Hepatocyte (in vitro differentiated cells): ENCODE results near the gene ZAP70. TPM values are rescaled to one million over a fixed set of nuclear protein-coding genes. Genes with fewer than 3 reads are reported as not detected.

Experiments used
- DNase-seq: peaks from one replicate; pipeline ENCODE4 v3.0.0-alpha.2; 2016; ENCODE audit warnings: low spot score
- H2AFZ ChIP-seq: fragments of 200-600 bp; sonication (generic); 2 replicates; pipeline ENCODE4 v1.6.0; 2016; ENCODE audit warnings: antibody characterized with exemption, mild to moderate bottlenecking
- H3K27ac ChIP-seq: fragments of 200-600 bp; sonication (generic); 2 replicates; pipeline ENCODE4 v1.5.1; 2016; ENCODE audit warnings: mild to moderate bottlenecking
- H3K27me3 ChIP-seq: fragments of 200-600 bp; sonication (generic); 2 replicates; pipeline ENCODE4 v1.6.1; 2016
- H3K36me3 ChIP-seq: fragments of 200-600 bp; sonication (generic); replicated peaks from 2 replicates; pipeline ENCODE4 v1.5.1; 2016; ENCODE audit warnings: low read depth; ENCODE audit not compliant: insufficient read depth
- H3K4me1 ChIP-seq: fragments of 200-600 bp; sonication (generic); 2 replicates; pipeline ENCODE4 v1.5.1; 2016; ENCODE audit warnings: mild to moderate bottlenecking, moderate library complexity; ENCODE audit not compliant: insufficient read depth
- H3K4me2 ChIP-seq: fragments of 200-600 bp; sonication (generic); 2 replicates; pipeline ENCODE4 v1.6.0; 2016
- H3K4me3 ChIP-seq: fragments of 200-600 bp; sonication (generic); 2 replicates; pipeline ENCODE4 v1.5.1; 2016; ENCODE audit warnings: mild to moderate bottlenecking
- H3K79me2 ChIP-seq: fragments of 200-600 bp; sonication (generic); 2 replicates; pipeline ENCODE4 v1.6.0; 2017; ENCODE audit warnings: mild to moderate bottlenecking
- H3K9me2 ChIP-seq: fragments of 200-600 bp; sonication (generic); replicated peaks from 2 replicates; pipeline ENCODE4 v1.6.0; 2017; ENCODE audit warnings: mild to moderate bottlenecking; ENCODE audit not compliant: insufficient read depth
- H3K9me3 ChIP-seq: fragments of 200-600 bp; sonication (generic); 2 replicates; pipeline ENCODE4 v1.5.1; 2016; ENCODE audit warnings: low read depth, mild to moderate bottlenecking
- H4K20me1 ChIP-seq: fragments of 200-600 bp; sonication (generic); 2 replicates; pipeline ENCODE4 v1.6.0; 2016; ENCODE audit warnings: mild to moderate bottlenecking; ENCODE audit not compliant: insufficient read depth, poor library complexity, severe bottlenecking
- CTCF ChIP-seq: fragments of 200-600 bp; sonication (generic); IDR thresholded peaks from 2 replicates; pipeline ENCODE4 v1.5.1; 2016; ENCODE audit warnings: antibody characterized with exemption, mild to moderate bottlenecking; ENCODE audit not compliant: poor library complexity
- EZH2 ChIP-seq: fragments of 200-600 bp; sonication (generic); IDR thresholded peaks from 2 replicates; pipeline ENCODE4 v1.6.1; 2016; ENCODE audit warnings: antibody characterized with exemption, mild to moderate bottlenecking, borderline replicate concordance
- EZH2phosphoT487 ChIP-seq: fragments of 200-600 bp; sonication (generic); IDR thresholded peaks from one replicate; pipeline ENCODE4 v1.6.1; 2018; ENCODE audit warnings: antibody characterized with exemption, mild to moderate bottlenecking, low read depth, moderate library complexity; ENCODE audit not compliant: unreplicated experiment, severe bottlenecking
- WGBS: methylation state at CpG from one replicate; pipeline ENCODE4 v1.1.6; 2016; ENCODE audit warnings: low lambda C conversion rate; ENCODE audit errors: missing lambda C conversion rate; 5-methylcytosine and 5-hydroxymethylcytosine counted together
- polyA plus RNA-seq: library from polyadenylated mRNA; unstranded; fragments of >200 nt; fragmentation: Nextera tagmentation; extraction: Ambion mirVana; gene quantifications from 2 replicates; pipeline ENCODE4 v1.2.1, GENCODE V29; 2016
- total RNA-seq: library from RNA; depleted of rRNA; stranded (reverse); fragments of >200 nt; gene quantifications from 2 replicates; pipeline ENCODE4 v1.2.3, GENCODE V29; 2014

The ZAP70 gene
- total and polyA plus RNA-seq, 2 experiments from 2014 or later: 0.80 to 1.5 TPM

- H3K4me3 ChIP-seq: no peak overlapping the region
- WGBS: 92% methylated on average over 9 of the region's 9 CpGs
- no peaks in the 10 kb centered on the region for H4K20me1 ChIP-seq
- H3K4me1 ChIP-seq: no peaks in the 10 kb centered on the region
- no peaks in the 10 kb centered on the region for H3K27me3 ChIP-seq
- no peak for DNase-seq
- H3K9me3 ChIP-seq: no peaks in the 10 kb centered on the region
- TF ChIP-seq EZH2 (no peak), EZH2phosphoT487 (no peak), CTCF (no peak)
- no peaks in the 10 kb centered on the region for H3K36me3 ChIP-seq
- H3K4me2 ChIP-seq: no peak overlapping the region
- no peak overlapping the region for H2AFZ ChIP-seq
- H3K79me2 ChIP-seq: no peaks in the 10 kb centered on the region
- H3K9me2 ChIP-seq: no peaks in the 10 kb centered on the region
- H3K27ac ChIP-seq: no peak overlapping the region
Observed at GRCh38 chr2:97673182-97673914, 40.0 kb upstream of the ZAP70 start.

GRCh38 chr2:97673915-97674283 lies 39.5 kb upstream of the ZAP70 start:
- H3K27ac ChIP-seq: no peak overlapping the region
- no peaks in the 10 kb centered on the region for H3K9me3 ChIP-seq
- H4K20me1 ChIP-seq: no peaks in the 10 kb centered on the region
- no peak overlapping the region for H3K4me3 ChIP-seq
- H3K27me3 ChIP-seq: no peaks in the 10 kb centered on the region
- H3K9me2 ChIP-seq: no peaks in the 10 kb centered on the region
- no peak for DNase-seq
- H3K79me2 ChIP-seq: no peaks in the 10 kb centered on the region
- H3K4me1 ChIP-seq: no peaks in the 10 kb centered on the region
- no peak for TF ChIP-seq CTCF
- no peak for TF ChIP-seq EZH2phosphoT487
- TF ChIP-seq EZH2: no peak
- WGBS: 78% methylated on average over 8 of the region's 8 CpGs
- H3K4me2 ChIP-seq: no peak overlapping the region
- no peaks in the 10 kb centered on the region for H3K36me3 ChIP-seq
- no peak overlapping the region for H2AFZ ChIP-seq

GRCh38 chr2:97675430-97676113 lies 37.8 kb upstream of the ZAP70 start:
- no peak overlapping the region for H2AFZ ChIP-seq
- TF ChIP-seq EZH2phosphoT487 (no peak), EZH2 (no peak), CTCF (no peak)
- H3K4me1 ChIP-seq: no peaks in the 10 kb centered on the region
- H3K9me3 ChIP-seq: no peaks in the 10 kb centered on the region
- no peak overlapping the region for H3K27ac ChIP-seq
- H3K4me2 ChIP-seq: no peak overlapping the region
- no peak overlapping the region for H3K4me3 ChIP-seq
- H3K79me2 ChIP-seq: no peaks in the 10 kb centered on the region
- 53% methylated on average over 5 of the region's 5 CpGs for WGBS
- H3K36me3 ChIP-seq: no peaks in the 10 kb centered on the region
- H4K20me1 ChIP-seq: no peaks in the 10 kb centered on the region
- no peaks in the 10 kb centered on the region for H3K27me3 ChIP-seq
- H3K9me2 ChIP-seq: no peaks in the 10 kb centered on the region
- DNase-seq: no peak
